H1 (cell line): Measurements from ENCODE around the gene FIGNL1.
A peak's percentile ranks its signal among the peaks of the same experiment; 100 is the strongest.

Experiments used
- EP300 ChIP-seq, 2 experiments: IDR thresholded peaks; 1 replicate in 1 of 2; 2 replicates in 1 of 2; pipeline ENCODE4 v1.6.1; 2011 to 2012; ENCODE audit warnings: low read depth in 2 of 2, low read length in 2 of 2, mild to moderate bottlenecking in 2 of 2, borderline replicate concordance in 1 of 2, inconsistent platforms in 1 of 2, moderate library complexity in 1 of 2
- HDAC6 ChIP-seq: IDR thresholded peaks from one replicate; pipeline ENCODE4 v1.7.1; 2012; ENCODE audit warnings: low read depth, mild to moderate bottlenecking, inconsistent platforms, low read length, moderate library complexity
- PHF8 ChIP-seq: fragments of 200-600 bp; sonication (generic); conservative IDR thresholded peaks from 2 replicates; pipeline ENCODE4 v1.7.1; 2012; ENCODE audit warnings: low read depth, mild to moderate bottlenecking, inconsistent platforms, low read length, moderate library complexity
- POLR2A ChIP-seq, 2 experiments: IDR thresholded peaks; 1 replicate in 1 of 2; 2 replicates in 1 of 2; pipeline ENCODE4 v1.6.1; 2011; ENCODE audit warnings: low read depth in 2 of 2, low read length in 2 of 2, mild to moderate bottlenecking in 2 of 2; ENCODE audit errors: control extremely low read depth in 1 of 2
- SIN3A ChIP-seq, 2 experiments: IDR thresholded peaks in 1 of 2; conservative IDR thresholded peaks in 1 of 2; 2 replicates each; pipeline ENCODE4 v1.6.1; 2011 to 2012; ENCODE audit warnings: low read length in 2 of 2, improper control_type of control experiment in 1 of 2, low read depth in 1 of 2, mild to moderate bottlenecking in 1 of 2
- TCF12 ChIP-seq: IDR thresholded peaks from 2 replicates; pipeline ENCODE4 v1.6.1; 2011; ENCODE audit warnings: low read depth, mild to moderate bottlenecking, low read length
- TF ChIP-seq, protein P1 (sequence below), 3 experiments: IDR thresholded peaks; 1 replicate in 2 of 3; 2 replicates in 1 of 3; pipeline versions ENCODE4 v1.5.1 to v1.6.1; 2011; ENCODE audit warnings: low read length in 3 of 3, mild to moderate bottlenecking in 3 of 3, inconsistent platforms in 2 of 3, low read depth in 1 of 3, moderate library complexity in 1 of 3; ENCODE audit not compliant: insufficient read depth in 1 of 3; ENCODE audit errors: control extremely low read depth in 1 of 3

DNA sequence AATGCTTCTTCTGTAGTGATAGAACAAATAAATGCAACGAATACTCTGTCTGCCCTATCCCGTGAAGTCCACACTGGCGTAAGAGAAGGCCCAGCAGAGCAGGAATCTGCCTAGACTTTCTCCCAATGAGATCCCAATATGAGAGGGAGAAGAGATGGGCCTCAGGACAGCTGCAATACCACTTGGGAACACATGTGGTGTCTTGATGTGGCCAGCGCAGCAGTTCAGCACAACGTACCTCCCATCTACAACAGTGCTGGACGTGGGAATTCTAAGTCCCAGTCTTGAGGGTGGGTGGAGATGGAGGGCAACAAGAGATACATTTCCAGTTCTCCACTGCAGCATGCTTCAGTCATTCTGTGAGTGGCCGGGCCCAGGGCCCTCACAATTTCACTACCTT is 45.8 kb downstream of the FIGNL1 start:
- TF ChIP-seq TCF12 (no peak), EP300 (IDR thresholded peaks at IDR 0.05; ENCODE audit: borderline replicate concordance in 1 of 2, low read depth in 2 of 2, low read length in 2 of 2) (no peak), POLR2A (IDR thresholded peaks at IDR 0.05; ENCODE audit: control extremely low read depth in 1 of 2, low read depth in 2 of 2, low read length in 2 of 2) (no peak), PHF8 (no peak), HDAC6 (no peak), SIN3A (conservative IDR thresholded peaks at IDR 0.05 in 1 of 2, IDR thresholded peaks at IDR 0.05 in 1 of 2; ENCODE audit: low read depth in 1 of 2, low read length in 2 of 2) (no peak)
- TF ChIP-seq, protein P1, sequence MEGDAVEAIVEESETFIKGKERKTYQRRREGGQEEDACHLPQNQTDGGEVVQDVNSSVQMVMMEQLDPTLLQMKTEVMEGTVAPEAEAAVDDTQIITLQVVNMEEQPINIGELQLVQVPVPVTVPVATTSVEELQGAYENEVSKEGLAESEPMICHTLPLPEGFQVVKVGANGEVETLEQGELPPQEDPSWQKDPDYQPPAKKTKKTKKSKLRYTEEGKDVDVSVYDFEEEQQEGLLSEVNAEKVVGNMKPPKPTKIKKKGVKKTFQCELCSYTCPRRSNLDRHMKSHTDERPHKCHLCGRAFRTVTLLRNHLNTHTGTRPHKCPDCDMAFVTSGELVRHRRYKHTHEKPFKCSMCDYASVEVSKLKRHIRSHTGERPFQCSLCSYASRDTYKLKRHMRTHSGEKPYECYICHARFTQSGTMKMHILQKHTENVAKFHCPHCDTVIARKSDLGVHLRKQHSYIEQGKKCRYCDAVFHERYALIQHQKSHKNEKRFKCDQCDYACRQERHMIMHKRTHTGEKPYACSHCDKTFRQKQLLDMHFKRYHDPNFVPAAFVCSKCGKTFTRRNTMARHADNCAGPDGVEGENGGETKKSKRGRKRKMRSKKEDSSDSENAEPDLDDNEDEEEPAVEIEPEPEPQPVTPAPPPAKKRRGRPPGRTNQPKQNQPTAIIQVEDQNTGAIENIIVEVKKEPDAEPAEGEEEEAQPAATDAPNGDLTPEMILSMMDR (IDR thresholded peaks at IDR 0.05; ENCODE audit: control extremely low read depth in 1 of 3, insufficient read depth in 1 of 3, low read depth in 1 of 3, low read length in 3 of 3) = peak; percentile 23 to 47 (median 45); a peak in 3 of 4 replicates
